ENCODE results near the gene PSKH1.
"Not testable (repeated sequence)": the region's sequence is repeated elsewhere in the genome, so short reads cannot be mapped to it uniquely, and the experiment has no call there.

Gene PSKH1

GRCh38 chr16:67892899-67893742, at the start of gene PSKH1:
Gene PSKH1, plus strand, starts transcription at chr16:67893254. Its CDS starts 15,496 bp downstream, at chr16:67908750.
- DNase-seq, result peak; percentile 90 to 91

DNA sequence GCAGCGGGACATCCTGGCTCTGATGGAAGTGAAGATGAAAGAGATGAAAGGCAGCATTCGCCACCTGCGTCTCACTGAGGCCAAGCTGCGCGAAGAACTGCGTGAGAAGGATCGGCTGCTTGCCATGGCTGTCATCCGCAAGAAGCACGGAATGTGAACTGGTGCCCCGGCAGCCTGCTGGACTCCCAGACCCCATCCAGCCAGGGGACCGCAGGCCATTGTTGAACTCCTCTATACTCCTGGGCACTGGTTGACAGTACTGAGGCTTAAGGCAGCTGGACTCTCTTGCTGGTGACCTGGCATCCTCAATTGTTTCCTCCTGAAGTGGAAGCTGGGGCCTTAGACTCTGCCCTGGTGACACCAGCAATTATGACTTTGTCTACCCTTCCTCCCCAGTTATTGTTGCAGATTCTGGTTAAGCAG, 49.7 kb upstream of the PSKH1 start:
- no peak for DNase-seq

DNA sequence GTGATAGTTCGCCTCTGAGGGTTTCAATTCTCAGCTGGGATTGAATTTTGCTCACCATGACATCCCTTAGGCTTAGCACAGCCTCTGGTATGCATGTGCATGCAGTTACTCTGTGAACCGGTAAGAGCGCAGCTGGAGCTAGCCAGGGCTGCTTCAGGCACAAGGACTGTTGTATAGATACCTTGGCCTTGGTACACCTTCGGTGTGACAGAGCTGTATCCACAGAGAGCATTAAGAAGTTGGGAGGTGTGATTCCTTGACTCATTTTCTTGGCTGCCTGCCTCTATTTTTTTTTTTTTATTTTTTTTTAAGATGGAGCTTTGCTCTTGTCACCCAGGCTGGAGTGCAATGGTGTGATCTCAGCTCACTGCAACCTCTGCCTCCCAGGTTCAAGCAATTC, 48.6 kb upstream of the PSKH1 start:
- no peak for DNase-seq

DNA sequence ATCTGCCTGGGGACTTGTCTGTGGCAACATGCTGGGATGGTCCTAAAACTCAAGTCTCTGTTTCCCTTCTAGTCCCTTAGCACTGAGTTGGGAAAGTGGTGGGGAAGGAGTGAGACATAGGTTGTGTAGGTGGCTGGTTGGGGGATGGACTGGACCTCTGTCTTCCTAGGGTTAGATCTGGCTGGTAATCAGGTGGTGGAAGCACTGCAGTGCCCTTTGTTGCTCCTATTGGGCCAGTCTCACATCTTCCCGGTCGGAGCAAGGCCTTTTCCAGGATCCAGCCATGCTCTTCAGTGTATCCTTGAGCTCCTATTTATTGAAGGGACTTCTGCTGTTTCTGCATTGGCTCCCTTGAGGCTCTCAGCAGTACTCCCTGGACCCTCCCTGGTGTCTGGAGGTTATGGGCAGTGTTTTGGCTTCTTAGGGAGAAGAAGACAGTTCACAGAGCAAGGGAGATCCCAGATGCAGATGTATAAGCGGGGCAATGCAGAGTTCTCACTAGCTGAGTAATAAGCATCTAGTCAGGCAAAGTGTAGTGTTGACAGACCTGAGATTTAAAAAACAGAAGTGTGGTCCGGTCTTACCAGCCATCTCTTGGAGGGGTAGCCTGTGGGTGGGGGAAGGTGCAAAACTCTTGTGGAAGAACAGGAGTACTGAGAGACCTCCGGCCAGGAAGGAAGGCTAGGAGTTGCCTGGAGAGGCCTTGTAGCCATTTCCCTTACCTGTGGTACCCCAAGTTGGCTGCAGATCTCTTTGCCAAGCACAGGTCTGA, 47.6 kb upstream of the PSKH1 start:
- no peak for DNase-seq

DNA sequence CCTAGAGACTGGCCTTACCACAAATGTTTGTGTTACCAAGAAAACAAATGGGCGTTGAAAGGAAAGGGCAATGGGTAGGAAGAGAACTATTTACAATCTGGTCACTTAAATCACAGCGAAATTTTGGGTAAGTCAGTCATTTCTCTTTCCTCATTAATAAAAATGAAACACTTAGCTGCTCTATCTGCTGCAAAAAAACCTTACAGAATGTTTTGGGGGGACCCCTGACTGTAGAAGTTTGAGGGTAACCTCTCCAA, 47.1 kb upstream of the PSKH1 start:
- DNase-seq, result no peak

- DNase-seq, result peak; percentile 90 to 94
Measured at GRCh38 chr16:67846320-67847063, 46.6 kb upstream of the PSKH1 start, which contains the start of gene NUTF2. Gene NUTF2, plus strand, starts transcription at chr16:67846933. Its CDS starts 18,198 bp downstream, at chr16:67865131.

GRCh38 chr16:67847064-67847861, 45.8 kb upstream of the PSKH1 start, which contains the start of gene CENPT:
Gene CENPT, minus strand, starts transcription at chr16:67847693. Its CDS starts 13,834 bp downstream, at chr16:67833859.
- DNase-seq, result no peak

DNA sequence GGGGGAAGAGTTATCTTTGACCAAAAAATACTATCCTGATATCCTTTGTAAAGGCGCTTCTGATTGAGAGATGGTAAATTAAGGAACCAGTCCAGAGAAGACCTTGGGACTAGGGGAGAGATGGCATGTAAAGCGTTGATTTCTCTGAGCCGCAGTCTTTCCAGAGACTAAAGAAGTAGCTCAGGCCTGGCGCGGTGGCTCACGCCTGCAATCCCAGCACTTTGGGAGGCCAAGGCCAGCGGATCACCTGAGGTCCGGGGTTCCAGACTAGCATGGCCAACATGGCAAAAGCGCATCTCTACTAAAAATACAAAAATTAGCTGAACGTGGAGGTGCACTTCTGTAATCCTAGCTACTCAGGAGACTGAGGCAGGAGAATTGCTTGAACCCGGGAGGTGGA, 44.9 kb upstream of the PSKH1 start:
- no peak for DNase-seq

GRCh38 chr16:67853670-67854069, 39.4 kb upstream of the PSKH1 start:
- no peak for DNase-seq

DNA sequence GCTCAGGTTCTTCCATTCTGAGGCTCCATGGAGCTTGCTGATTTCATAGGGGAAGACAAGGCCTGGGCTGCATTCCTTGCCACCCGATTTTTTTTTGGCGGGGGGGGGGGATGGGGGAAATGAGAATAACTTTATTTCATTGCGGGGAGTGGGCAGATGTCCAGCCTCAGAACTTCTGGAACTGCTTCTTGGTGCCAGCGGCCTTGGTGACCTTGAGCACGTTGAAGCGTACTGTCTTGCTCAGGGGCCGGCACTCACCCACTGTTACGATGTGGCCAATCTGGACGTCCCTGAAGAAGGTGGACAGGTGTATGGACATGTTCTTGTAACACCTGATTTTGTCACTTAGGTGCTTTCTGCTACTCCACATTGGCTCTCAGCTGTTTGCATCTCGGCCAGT, 37.3 kb upstream of the PSKH1 start:
- DNase-seq, result no peak

DNA sequence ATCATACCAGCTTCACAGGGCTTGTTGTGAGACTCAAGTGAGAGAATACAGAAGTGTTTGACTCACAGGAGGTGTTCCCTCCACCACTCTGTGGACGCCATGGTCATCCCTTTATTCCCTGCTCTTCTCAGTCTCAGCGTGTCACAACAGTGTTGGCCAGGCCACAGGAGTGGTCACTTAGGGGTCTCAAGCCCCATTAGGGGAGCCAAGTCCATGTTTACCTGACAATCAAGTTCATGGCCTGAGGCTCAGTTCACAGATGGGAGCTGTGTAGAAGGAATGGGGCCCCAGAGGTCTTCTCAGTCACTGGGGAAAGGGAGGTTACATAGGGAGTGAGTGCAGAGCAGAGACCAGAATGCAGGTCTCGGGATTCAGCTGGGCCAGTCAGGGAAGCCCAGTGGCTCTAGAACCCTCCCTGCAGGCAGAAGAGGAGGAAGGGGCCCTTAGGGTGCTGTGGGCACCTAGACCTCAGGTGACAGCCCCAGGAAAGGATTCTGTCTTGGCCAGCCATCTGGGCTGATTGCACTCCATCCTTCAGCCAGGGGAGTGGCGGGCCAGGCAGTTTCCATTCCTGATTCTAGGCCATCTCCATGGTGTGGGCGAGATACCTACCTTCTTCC, 36.0 kb upstream of the PSKH1 start:
- DNase-seq, result no peak

DNA sequence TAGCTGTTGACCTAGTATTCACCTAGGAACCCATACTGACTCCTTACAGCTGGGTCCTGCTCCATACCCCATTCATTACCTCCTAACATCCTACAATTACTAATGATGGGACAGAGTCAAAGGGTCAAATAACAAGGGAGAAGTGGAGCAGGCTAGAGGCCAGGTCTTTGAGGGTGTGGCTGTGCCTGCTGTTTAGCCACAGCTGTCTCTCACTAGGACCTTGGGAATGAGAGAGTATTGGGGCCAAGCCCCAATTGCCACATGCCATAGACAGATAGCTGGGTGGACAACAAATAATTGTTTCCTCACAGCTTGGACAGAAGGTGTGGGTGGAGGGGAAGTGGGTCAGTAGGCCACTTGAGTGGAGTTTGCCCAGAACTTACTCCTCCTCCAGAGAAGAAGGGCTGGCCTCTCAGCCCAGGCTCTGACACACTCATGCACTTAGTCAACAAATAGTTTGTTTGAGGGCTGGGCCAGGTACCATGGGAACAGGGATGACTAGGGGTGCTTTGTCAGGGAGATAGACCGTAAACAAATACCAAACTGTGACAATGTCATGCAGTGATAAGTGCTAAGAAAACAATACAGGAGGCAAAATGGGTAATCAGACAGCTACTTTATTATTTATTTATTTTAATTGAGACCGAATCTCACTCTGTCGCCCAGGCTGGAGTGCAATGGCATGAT, 35.4 kb upstream of the PSKH1 start:
- peak in 1 of 2 donors; percentile 56 for DNase-seq

- DNase-seq, result no peak
Measured at GRCh38 chr16:67858500-67858899, 34.6 kb upstream of the PSKH1 start.

GRCh38 chr16:67860589-67861398, 32.3 kb upstream of the PSKH1 start:
- DNase-seq, result no peak

GRCh38 chr16:67861877-67862276, 31.2 kb upstream of the PSKH1 start:
- DNase-seq, result no peak

DNA sequence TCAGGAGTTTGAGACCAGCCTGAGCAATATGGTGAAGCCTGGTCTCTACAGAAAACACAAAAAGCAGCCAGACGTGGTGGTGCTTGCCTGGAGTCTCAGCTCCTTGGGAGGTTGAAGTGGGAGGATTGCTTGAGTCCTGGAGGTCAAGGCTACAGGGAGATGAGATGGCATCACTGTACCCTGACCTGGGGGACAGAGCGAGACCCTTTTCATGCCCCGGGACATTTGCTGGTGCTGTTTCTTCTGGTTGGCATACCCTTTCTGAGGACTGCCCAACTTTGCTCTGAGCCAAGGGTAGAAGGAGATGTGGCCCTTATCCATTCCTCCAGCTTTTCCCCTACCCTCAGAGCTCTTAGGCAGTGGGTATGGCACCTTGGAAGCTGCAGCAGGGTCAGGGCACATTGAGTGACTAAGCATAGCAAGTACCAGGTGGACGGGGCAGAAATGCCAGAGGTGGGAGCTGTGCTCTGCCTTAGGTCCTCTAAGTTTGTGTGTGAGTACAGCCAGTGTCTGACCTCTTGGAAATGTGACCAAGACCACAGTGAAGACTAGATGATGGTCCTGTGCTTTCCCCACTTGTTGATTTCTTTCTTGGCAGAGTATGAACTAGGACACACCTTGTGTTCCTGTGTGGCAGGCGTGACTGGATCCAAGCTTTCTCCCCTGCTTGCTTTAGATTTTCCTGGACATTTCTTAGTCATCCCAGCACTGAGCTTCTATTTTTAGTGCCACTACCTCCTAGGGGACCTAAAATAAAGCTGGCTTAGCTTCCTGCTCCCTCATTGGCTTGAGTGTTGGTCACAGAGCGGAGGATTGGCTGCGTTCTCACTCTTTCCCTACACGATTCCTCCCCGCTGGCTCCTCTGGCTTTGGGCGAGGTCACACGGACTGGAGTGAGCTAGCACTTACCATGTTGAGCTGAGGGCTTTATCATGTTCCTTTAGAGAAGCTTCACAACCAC, 30.2 kb upstream of the PSKH1 start:
- DNase-seq, result no peak

DNA sequence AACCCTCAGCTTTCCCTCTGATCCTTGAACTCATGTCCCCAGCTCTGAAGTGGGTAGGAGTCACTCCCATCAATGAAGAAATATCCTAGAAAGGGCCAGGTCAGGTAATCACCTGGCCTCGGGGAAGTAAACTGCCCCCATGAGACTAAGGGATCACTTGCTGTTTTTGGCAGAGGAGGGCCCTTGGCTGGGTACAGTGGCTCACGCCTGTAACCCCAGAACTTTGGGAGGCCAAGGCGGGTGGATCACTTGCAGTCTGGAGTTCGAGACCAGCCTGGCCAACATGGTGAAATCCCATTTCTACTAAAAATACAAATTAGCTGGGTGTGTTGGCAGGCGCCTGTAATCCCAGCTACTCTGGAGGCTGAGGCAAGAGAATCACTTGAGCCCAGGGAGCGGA, 29.0 kb upstream of the PSKH1 start:
- DNase-seq, result not testable (repeated sequence)

DNA sequence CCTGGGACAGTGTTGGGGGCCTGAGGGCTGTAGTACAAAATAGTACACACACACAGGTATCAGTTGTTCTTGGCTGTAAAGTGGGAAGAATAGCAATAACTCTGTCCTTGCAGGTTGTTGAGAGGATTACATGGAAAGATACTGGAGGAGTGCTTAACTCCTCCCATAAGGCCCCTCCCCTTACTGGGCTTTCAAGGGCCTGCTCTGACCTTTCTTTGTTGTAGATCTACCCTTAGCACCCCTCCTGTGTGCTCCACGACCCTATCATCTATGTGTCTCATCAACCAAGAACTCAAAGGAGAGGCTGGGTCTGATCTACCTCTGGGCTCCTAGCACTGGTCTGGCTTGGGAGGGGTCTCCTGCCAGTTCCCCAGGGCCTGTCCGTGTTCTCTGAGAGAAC, 28.5 kb upstream of the PSKH1 start:
- DNase-seq, result no peak

DNA sequence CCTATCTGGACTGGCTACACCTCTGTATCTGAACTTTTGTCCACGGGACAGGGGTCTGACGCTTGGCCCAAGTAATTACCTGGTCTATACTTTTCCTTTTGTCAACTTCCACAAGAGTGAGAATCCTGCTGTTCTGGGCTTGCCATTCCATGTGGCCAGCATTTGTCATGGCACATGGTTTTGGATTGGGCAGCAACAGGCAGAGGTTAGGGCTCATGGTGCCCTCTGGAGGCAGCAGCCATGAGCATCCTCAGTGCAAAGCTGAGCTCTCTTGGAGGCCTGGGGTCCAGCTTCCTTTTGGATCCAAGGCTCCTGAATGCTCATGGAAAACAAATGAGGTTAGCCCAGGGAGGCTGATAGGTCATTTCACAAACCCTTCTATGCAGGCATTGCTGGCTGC, 27.7 kb upstream of the PSKH1 start:
- DNase-seq, result peak in 1 of 2 donors; percentile 4

All from bone marrow (tissue), 2 donors.